HG02884 (cell line): Measurements from ENCODE around the gene PTPN1.
A peak's percentile ranks its signal among the peaks of the same experiment; 100 is the strongest.
"Not testable (repeated sequence)": the region's sequence is repeated elsewhere in the genome, so short reads cannot be mapped to it uniquely, and the experiment has no call there.

Source experiments
- ATAC-seq: cut with Tn5 transposase; IDR thresholded peaks from one replicate; pipeline ENCODE4 v1.9.1; 2021; ENCODE audit warnings: mild to moderate bottlenecking, moderate library complexity; ENCODE audit not compliant: unreplicated experiment

The PTPN1 gene

GRCh38 chr20:50478162-50478990, 31.8 kb upstream of the PTPN1 start:
- peak; percentile 76 for ATAC-seq

DNA sequence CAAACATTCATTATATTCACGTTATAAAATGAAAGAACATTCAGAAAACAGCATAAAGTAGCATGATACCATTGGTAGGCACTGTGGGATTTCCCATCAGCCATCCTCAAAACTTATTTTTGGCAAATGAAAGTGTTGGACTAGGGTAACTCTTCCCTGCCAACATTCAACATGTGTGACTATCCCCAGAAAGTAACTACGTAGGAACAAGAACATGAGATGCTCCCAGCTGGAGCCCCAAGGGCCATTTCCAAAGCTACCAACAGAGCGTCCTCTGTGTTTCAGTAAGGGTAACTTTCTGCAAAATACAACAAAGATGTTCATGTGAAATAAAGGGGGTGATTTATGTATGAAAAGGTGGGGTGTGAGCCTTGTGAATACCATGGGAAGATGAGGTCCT, 28.4 kb upstream of the PTPN1 start:
- no peak for ATAC-seq

DNA sequence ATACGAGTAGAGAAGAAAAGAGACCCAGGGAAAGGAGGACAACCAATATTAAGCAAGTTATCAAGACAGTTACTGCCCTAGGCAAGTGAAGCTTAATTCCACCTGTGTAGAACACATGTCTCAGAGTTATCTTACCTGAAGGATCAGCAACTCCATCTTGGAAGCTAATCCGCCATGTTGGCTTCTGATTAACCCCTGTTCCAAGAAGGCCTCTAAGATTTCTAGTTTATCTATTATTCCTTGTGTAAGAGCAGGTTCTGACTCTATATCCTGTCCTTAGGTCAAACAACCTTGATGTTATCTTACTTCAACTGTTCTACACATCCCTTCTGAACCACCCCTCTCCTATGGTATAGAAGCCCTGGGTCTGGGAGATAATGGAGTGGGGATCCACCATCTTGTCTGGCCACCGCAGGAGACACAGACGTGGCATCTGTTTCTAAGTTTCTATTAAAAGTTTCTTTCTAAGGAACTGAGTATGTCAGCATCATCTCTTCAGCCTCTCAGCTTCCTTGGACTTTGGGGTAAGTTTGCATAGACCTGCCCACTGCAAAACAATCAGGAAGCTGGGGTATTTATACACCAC, 27.7 kb upstream of the PTPN1 start:
- no peak for ATAC-seq

GRCh38 chr20:50484271-50484976, 25.8 kb upstream of the PTPN1 start:
- no peak for ATAC-seq

DNA sequence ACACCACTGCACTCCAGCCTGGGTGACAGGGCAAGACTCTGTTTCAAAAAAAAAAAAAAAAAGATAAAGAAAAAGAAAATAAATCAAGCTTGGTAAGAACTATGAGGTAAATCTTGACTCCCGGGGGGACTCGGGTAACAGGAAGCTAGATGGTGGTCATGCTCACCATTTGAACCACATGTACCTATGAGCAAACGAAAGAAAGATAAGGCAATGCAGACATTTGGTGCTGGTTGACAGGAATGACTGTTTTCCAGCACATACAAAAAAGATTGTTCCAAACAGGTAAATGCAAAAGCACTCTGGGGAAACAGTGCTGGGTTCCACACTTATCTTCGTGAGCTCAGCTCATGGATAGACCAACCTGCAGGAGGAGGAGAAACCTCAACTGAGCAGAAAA, 22.8 kb upstream of the PTPN1 start:
- ATAC-seq: no peak

DNA sequence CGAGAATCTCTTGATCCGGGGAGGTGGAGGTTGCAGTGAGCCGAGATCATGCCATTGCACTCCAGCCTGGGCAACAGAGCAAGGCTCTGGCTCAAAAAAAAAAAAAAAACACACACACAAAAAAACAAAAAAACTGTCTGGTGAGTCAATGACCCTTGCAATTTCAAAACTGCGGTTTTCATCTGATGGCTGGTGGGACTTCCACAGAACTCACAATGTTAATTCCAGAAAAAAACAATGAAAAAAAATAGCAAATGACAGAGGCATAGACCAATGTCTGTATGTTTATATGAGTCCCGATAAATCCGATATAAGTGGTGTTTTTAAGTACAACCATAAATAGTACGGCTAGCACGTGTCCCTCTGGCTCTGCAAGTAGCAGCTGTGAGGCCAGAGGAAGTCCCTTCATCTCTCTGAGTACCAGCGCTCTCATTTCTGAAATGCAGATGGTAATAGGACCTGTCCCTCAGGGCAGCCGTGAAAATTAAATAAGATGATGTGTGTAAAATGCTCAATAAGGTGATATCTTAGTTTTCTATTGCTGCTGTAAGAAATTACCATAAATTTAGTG, 21.9 kb upstream of the PTPN1 start:
- no peak for ATAC-seq

- ATAC-seq: no peak
Measured at GRCh38 chr20:50491168-50491567, 19.0 kb upstream of the PTPN1 start.

- ATAC-seq: no peak
Measured at GRCh38 chr20:50491926-50492634, 18.1 kb upstream of the PTPN1 start.

DNA sequence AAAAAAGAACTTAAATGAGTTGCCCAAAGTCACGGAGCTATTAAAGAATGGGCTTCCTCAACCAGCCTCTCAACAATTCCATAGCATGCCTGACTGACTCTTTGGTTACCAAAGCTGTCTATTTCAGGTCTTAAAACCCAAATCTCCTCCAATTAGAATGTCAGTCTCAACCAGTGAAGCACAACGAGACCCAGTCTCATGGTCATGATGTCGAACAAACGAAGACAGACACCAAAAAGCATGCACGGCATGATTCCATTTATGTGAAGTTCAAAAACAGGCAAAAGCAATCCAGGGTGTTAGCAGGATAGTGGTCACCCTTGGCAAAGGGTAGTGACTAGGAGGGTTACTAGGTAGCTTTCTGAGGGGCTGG, 16.3 kb upstream of the PTPN1 start:
- ATAC-seq: no peak

DNA sequence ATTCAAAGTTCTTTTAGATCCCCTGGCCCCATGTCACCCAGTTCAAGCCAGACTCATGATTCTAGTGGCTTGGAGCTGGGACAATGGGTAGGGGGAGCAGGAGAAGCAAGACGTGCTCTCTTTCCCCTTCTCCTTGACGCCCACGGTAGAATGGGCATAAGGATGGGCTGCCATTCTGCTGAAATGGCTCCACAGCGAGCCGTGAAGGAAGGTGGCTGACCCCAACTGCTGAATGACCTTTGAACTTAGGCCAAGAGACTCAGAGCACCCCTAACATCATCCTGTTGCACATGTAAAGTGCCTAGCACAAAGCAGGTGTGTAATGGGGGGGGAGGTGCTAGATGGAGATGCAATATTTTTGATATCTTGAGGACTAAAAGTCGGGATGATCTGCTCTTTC, 15.8 kb upstream of the PTPN1 start:
- no peak for ATAC-seq

GRCh38 chr20:50496773-50497385, 13.3 kb upstream of the PTPN1 start:
- no peak for ATAC-seq

DNA sequence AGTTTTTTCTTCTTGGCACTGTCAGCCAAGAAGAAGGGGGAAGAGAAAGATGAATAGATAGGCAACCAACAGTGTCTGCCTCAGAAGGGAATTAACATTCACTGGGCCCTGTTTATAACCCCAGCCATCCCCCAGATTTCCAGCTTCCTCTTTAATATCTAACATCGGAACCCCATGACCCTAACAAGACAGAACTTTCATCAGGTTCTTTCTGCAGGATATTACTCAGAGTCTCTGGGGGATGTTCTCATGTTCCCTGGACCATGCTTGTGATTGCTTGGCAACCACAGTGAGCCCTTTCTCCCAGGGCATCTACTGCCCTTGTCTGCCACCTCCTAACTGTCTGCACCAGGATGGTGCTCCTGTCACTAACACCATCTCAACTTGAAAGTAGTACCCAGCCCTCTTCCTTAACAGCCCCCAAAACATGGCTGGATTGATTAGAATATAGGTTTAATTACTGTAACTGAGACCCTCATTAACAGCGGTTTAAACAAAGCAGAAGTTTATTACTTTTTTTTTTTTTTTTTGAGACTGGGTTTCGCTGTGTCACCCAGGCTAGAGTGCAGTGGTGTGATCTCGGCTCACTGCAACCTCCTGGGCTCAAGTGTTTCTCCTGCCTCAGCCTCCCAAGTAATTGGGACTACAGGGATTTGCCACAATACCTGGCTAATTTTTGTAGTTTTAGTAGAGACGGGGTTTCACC, 12.0 kb upstream of the PTPN1 start:
- no peak for ATAC-seq

DNA sequence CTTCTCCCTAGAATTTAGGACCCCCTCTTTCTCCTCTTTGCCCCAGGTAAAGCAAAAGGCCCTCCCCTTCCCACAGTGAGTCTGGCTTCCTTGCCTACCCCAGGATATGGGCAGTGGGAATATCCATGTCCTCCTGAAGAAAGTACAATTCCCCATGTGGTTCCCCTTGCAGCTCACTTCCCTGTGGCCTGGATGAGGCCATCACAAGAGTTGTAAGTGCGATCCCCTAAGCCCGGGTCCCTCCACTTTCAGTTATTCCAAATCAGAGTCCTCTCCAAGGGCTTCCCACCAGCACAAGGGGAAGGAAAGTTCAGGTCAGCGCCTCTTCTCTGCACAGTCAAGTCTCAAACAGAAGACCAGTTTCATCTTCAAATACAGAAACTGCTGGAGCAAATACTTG, 10.2 kb upstream of the PTPN1 start:
- no peak for ATAC-seq

- no peak for ATAC-seq
Measured at GRCh38 chr20:50501972-50502745, 8.0 kb upstream of the PTPN1 start.

- ATAC-seq: no peak
Measured at GRCh38 chr20:50504231-50504823, 5.9 kb upstream of the PTPN1 start.

DNA sequence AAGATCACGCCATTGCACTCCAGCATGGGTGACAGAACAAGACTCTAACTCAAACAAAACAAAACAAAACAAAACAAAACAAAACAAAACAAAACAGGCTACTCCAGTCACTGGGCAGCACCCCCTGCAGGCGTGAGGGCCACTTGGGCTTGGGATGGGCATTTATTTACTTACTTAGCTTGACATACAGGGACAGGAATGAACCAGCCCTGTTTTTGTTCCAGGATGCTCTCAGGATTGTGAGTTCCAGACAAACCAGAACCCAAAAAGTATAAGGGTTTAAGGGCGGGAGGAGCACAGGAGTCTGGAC, 4.0 kb upstream of the PTPN1 start:
- no peak for ATAC-seq

DNA sequence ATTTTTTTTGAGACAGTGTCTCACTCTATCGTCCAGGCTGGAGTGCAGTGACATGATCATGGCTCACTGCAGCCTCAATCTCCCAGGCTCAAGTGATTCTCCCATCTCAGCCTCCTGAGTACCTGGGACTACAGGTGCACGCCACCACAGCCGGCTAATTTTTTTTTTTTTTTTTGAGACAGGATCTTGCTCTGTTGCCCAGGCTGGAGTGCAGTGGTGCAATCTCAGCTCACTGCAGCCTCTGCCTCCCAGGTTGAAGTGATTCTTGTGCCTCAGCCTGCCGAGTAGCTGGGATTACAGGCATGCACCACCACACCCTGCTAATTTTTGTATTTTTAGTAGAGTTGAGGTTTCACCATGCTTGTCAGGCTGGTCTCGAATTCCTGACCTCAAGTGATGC, 2.4 kb upstream of the PTPN1 start:
- ATAC-seq: not testable (repeated sequence)

DNA sequence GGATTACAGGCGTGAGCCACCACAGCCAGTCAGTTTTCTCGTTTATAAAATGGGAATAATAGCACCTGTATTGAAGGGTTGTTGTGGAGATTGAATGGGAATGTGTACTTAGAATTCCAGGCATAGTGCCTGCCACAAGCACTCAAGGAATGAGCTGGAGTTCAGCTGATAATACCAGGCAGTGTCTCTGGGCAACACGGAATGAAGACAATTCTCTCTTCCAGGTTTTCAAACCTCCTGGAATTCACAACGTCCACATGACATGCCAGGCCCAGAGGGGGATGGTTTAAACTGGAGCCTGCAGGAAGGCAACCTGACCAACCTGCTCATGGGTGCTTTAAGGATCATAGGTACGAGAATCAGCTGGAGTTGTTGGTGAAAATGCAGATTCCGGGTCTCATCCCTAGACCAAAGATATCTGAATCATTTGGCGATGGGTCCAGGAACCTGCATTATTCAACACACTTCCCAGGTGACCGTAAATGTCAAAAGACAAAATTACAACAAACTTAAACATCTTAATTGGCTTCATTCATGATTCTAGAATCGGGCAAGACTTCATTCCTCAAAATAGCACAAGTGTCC, 1.9 kb upstream of the PTPN1 start:
- ATAC-seq: no peak
